Heart right ventricle (tissue), 16 donors: ENCODE results near the gene TNFRSF25. TPM values are rescaled to one million over a fixed set of nuclear protein-coding genes. Genes with fewer than 3 reads are reported as not detected.

Source experiments
- ATAC-seq, 8 donors: fragments of 200-7000 bp; cut with Tn5 transposase; one replicate each; pipeline ENCODE4 v1.9.1; 2020; ENCODE audit warnings: mild to moderate bottlenecking in 8 of 8, moderate library complexity in 8 of 8, moderate number of reproducible peaks in 1 of 8
- DNase-seq, 2 donors: peaks; one replicate each; pipeline ENCODE4 v3.0.0-alpha.2; 2020
- H3K27ac ChIP-seq, 10 donors: fragments of 200-600 bp; sonication (generic) in 2 of 10; one replicate each; pipeline versions ENCODE4 v1.5.0 to v1.8.0; 2020 to 2022; ENCODE audit warnings: mild to moderate bottlenecking in 3 of 10
- H3K27me3 ChIP-seq, 7 donors: fragments of 200-600 bp; one replicate each; pipeline ENCODE4 v1.8.0; 2021 to 2022; ENCODE audit warnings: mild to moderate bottlenecking in 2 of 7
- H3K36me3 ChIP-seq, 9 donors: fragments of 200-600 bp; sonication (generic) in 1 of 9; one replicate each; pipeline versions ENCODE4 v1.5.0 to v1.8.0; 2020 to 2022; ENCODE audit warnings: mild to moderate bottlenecking in 2 of 9
- H3K4me1 ChIP-seq, 9 donors: fragments of 200-600 bp; sonication (generic) in 1 of 9; one replicate each; pipeline versions ENCODE4 v1.5.0 to v1.8.0; 2020 to 2022; ENCODE audit warnings: mild to moderate bottlenecking in 4 of 9
- H3K4me3 ChIP-seq, 10 donors: fragments of 200-600 bp; sonication (generic) in 2 of 10; one replicate each; pipeline versions ENCODE4 v1.5.0 to v1.8.0; 2020 to 2022; ENCODE audit warnings: mild to moderate bottlenecking in 7 of 10, moderate library complexity in 2 of 10
- H3K9me3 ChIP-seq, 11 donors: fragments of 200-600 bp in 10 of 11; sonication (generic) in 2 of 11; one replicate each; pipeline versions ENCODE4 v1.5.0 to v1.8.0; 2013 to 2022; ENCODE audit warnings: mild to moderate bottlenecking in 2 of 11, control low read depth in 1 of 11, moderate library complexity in 1 of 11
- WGBS, 2 donors: extraction: QIAGEN DNeasy Blood & Tissue Kit; methylation state at CpG; one replicate each; pipeline ENCODE4 v1.1.7; 2013; ENCODE audit warnings: inconsistent platforms in 1 of 2; 5-methylcytosine and 5-hydroxymethylcytosine counted together
- intact Hi-C, 10 donors: fragments of 100-400 bp; cut with DNase I; formaldehyde crosslinking; loops; one replicate each; pipeline versions ENCODE4 v1.11.1 to v1.14.2; 2022
- polyA plus RNA-seq, 2 donors: library from polyadenylated mRNA; stranded (reverse); fragments of 200-250 nt; gene quantifications; one replicate each; pipeline ENCODE4 v1.2.3, GENCODE V29; 2013
- total RNA-seq, 10 donors: library from RNA; stranded (reverse); fragmentation: NEBNext Ultra II Directional in 3 of 10; extraction: Animal tissue kit (Norgen Biotek cat#: 25700) in 3 of 10; gene quantifications; one replicate each; pipeline versions ENCODE4 v1.2.1 to v1.2.4, GENCODE V29; 2021 to 2023
- TF ChIP-seq, protein P1 (sequence below), 9 donors: fragments of 200-600 bp; sonication (generic) in 2 of 9; IDR thresholded peaks; one replicate each; pipeline versions ENCODE4 v1.5.0 to v1.8.0; 2021 to 2022; ENCODE audit warnings: antibody characterized with exemption in 9 of 9, mild to moderate bottlenecking in 5 of 9, moderate library complexity in 1 of 9
- donor health status: Arrhythmogenic right ventricular cardiomyopathy.
- donor health status: ischemic (EF 13 %, LVEDD 7.1; RV severe dilation, severe dysfunction).
- donor health status: healthy with polysubstance abuse.
- donor health status: DM: no; HTN: yes; CAD: no.
- donor health status: DM: no; HTN: no; CAD: no.
- donor health status: ischemic (EF 25% LVEDD 6.9; RV normal size, moderate dysfunction).
- donor health status: ischemic (EF 25% LVEDD 5.7; RV mildly dilated, moderate dysfunction).
- donor health status: healthy.
- donor health status: DM: yes; HTN: yes; CAD: no.
- donor health status: Ischemic cardiomyopathy.
- donor health status: ischemic (EF 35%, LVEDD 5.7; RV mildly dilated, moderate dysfunction).
- donor health status: nonischemic (EF 11% LVEDD 7.7; RV severe dilation, severe dysfunction).
- donor health status: DM: yes; HTN: yes; CAD: no.
- donor health status: PGD.
- donor health status: ischemic (EF 29% LVEDD 5.4; RV normal size, mild dysfunction).
- donor health status: nonischemic (EF 23%, LVEDD 6.1; RV moderate dilation, normal function).

The TNFRSF25 gene
- total and polyA plus RNA-seq, 12 donors: 4.0 to 43.1 (median 7.3) TPM

DNA sequence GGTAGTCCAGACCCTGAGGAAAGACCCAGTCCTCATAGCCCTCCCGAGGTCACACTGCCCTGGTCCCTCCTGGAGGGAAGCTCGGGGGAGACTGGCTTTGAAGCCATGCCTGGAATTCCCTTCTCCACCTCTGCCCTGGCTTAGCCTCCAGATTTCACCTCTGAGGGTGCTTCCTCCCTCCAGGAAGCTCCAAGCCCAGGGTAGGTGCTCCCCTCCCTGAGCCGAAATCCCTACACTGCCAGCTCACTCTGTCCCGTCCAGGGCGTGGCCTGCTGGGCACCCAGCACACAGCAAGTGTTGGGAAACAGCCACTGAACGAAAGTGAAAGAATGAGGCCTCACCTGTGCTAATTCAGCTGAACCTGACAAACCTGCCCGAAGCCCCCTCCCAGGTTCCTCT is 6.0 kb upstream of the TNFRSF25 start:
- intact Hi-C loops: no loop called here

DNA sequence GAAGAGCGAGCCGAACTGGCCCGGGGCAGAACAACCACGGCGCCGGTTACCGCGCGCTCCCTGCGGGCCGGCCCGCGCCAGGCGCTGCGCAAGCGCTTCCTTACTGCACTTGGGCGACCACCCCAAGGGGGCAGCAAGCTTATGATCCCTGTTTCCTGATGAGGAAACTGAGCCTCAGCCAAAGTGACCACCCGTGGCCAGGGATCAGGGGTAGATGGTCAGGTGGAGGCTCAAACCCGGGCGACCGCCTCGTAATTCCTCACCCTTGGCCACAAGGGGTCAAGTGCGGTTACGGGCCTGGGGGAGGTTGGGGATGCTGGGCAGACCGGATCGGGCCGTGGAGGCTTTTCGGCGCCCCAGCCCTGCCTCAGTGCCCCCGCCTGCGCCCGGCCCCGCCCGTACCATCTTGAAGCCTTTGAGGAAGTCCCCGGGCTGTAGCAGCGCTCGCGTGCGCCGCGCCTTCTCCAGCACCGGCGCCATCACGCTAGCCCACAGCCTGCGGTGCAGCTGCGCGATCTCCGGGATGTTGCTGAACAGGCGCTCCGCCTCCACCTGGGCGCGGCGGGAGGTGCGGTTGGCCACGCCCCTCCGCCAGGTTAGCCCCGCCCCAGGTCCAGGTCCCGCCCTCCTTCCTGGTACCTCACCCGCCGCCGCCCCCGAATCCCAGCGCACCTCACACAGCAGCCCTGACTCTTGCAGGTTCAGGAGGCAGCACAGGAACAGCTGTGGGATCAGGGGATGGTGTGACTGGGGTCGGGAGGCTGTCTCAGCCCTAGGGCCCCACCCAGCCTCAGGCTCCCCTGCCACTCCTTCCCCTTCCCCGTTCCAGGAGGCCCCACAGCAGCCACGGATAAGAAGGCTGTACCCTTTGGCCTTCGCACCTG is 5.4 kb upstream of the TNFRSF25 start:
- WGBS, 2 donors: 59 to 74% methylated on average over 67 of the region's 67 CpGs
- DNase-seq (no peak), ATAC-seq (no peak)
- H3K4me1 ChIP-seq: peaks cover 0 to 3% (median 0%) of the 10 kb centered on the region in 9 donors
- H3K27me3 ChIP-seq: peaks cover 0 to 5% (median 0%) of the 10 kb centered on the region in 7 donors
- TF ChIP-seq, protein P1, sequence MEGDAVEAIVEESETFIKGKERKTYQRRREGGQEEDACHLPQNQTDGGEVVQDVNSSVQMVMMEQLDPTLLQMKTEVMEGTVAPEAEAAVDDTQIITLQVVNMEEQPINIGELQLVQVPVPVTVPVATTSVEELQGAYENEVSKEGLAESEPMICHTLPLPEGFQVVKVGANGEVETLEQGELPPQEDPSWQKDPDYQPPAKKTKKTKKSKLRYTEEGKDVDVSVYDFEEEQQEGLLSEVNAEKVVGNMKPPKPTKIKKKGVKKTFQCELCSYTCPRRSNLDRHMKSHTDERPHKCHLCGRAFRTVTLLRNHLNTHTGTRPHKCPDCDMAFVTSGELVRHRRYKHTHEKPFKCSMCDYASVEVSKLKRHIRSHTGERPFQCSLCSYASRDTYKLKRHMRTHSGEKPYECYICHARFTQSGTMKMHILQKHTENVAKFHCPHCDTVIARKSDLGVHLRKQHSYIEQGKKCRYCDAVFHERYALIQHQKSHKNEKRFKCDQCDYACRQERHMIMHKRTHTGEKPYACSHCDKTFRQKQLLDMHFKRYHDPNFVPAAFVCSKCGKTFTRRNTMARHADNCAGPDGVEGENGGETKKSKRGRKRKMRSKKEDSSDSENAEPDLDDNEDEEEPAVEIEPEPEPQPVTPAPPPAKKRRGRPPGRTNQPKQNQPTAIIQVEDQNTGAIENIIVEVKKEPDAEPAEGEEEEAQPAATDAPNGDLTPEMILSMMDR (IDR thresholded peaks at IDR 0.05): no peak
- H3K27ac ChIP-seq: no peak overlapping the region
- H3K36me3 ChIP-seq: peaks cover 0 to 98% (median 35%) of the 10 kb centered on the region in 9 donors
- H3K4me3 ChIP-seq: no peak overlapping the region
- intact Hi-C loops: no loop called here
- no peaks in the 10 kb centered on the region for H3K9me3 ChIP-seq

More for the DNA sequence above, 6.0 kb upstream of the TNFRSF25 start:
- peaks cover 0 to 99% (median 35%) of the 10 kb centered on the region in 9 donors for H3K36me3 ChIP-seq
- no peak overlapping the region for H3K4me3 ChIP-seq
- WGBS, 2 donors: 87 to 94% methylated on average over 7 of the region's 7 CpGs
- H3K9me3 ChIP-seq: no peaks in the 10 kb centered on the region
- H3K27me3 ChIP-seq: no peaks in the 10 kb centered on the region
- ATAC-seq (no peak), DNase-seq (no peak)
- no peak overlapping the region for H3K27ac ChIP-seq
- H3K4me1 ChIP-seq: peaks cover 0 to 3% (median 0%) of the 10 kb centered on the region in 9 donors
- TF ChIP-seq, protein P1 (IDR thresholded peaks at IDR 0.05): no peak

DNA sequence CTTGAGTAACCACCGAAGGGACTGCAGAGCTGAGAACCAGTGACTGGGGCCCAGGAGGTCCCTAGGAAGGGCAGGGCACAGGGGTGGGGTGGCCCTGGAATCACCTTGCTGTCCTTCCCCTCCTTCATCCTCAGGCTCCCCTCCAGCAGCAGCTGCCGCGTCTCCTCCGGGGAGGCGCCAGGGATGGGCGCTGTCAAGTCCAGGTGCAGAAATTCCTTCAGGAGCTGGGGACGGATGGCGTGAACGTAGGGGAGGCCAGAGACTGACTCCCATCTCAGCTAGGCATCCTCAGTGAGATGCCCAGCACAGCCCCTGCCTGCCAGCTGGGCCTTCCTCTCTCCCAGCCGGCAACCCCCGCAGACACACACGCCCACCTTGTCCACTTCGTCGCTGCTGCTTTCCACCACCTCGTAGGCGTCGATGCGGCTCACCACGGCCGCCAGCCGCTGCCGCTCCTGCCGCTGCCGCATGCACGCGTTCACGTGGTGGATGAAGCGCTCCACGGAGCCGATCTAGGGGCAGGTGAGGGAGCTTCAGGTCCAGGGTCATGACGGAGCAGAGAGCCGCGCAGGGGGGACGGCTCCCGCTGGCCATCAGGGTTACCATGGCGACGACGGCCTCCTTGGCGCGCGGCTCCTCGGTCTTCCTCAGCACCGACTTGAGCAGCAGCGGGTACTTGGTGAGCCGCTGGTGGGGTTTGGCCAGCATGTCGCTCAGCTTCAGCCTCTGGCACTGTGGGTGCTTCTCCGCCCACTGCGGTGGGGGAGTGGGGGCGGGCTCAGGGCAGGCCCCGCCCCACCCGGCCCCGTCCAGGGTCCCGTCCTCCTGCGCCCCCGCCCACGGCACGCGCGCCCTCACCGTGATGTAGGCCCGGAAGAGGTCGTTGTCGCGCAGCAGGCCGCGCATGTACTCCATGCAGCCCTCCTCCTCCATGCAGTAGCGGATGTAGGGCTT is 4.4 kb upstream of the TNFRSF25 start:
- intact Hi-C loops: no loop called here
- TF ChIP-seq, protein P1 (IDR thresholded peaks at IDR 0.05): no peak
- 71 to 73% methylated on average over 66 to 67 of the region's 67 CpGs for WGBS, 2 donors
- H3K27me3 ChIP-seq: peaks cover 0 to 15% (median 0%) of the 10 kb centered on the region in 7 donors
- H3K4me1 ChIP-seq: no peaks in the 10 kb centered on the region
- no peak overlapping the region for H3K27ac ChIP-seq
- H3K36me3 ChIP-seq: peaks cover 0 to 97% (median 35%) of the 10 kb centered on the region in 9 donors
- H3K9me3 ChIP-seq: no peaks in the 10 kb centered on the region
- H3K4me3 ChIP-seq: no peak overlapping the region
- DNase-seq: no peak
- ATAC-seq: no peak
